Left ventricle myocardium inferior (tissue), 1 donor: ENCODE measurements around the gene EIF4E. TPM values are rescaled to one million over a fixed set of nuclear protein-coding genes. Genes with fewer than 3 reads are reported as not detected.
A peak's percentile ranks its signal among the peaks of the same experiment; 100 is the strongest.
"Not testable (repeated sequence)": the region's sequence is repeated elsewhere in the genome, so short reads cannot be mapped to it uniquely, and the experiment has no call there.

ENCODE experiments used
- DNase-seq: peaks from one replicate; pipeline ENCODE4 v3.0.0-alpha.2; 2020
- H3K27ac ChIP-seq: fragments of 200-600 bp; replicated peaks from 2 replicates; pipeline ENCODE4 v1.8.0; 2021
- H3K27me3 ChIP-seq: fragments of 200-600 bp; 2 replicates; pipeline ENCODE4 v1.8.0; 2021; ENCODE audit warnings: low read depth
- H3K36me3 ChIP-seq: fragments of 200-600 bp; 2 replicates; pipeline ENCODE4 v1.8.0; 2021
- H3K4me1 ChIP-seq: fragments of 200-600 bp; 2 replicates; pipeline ENCODE4 v1.8.0; 2021
- H3K4me3 ChIP-seq: fragments of 200-600 bp; 2 replicates; pipeline ENCODE4 v1.8.0; 2021; ENCODE audit warnings: mild to moderate bottlenecking, moderate library complexity
- H3K9me3 ChIP-seq: fragments of 200-600 bp; replicated peaks from 2 replicates; pipeline ENCODE4 v1.8.0; 2021
- intact Hi-C: fragments of 100-400 bp; cut with micrococcal nuclease; formaldehyde crosslinking; loops from one replicate; pipeline ENCODE4 v1.11.0; 2022
- total RNA-seq: library from RNA; stranded (reverse); fragmentation: NEBNext Ultra II Directional; extraction: Animal tissue kit (Norgen Biotek cat#: 25700); gene quantifications from one replicate; pipeline ENCODE4 v1.2.1, GENCODE V29; 2021
- TF ChIP-seq, protein P1 (sequence below): fragments of 200-600 bp; IDR thresholded peaks from 2 replicates; pipeline ENCODE4 v1.8.0; 2021; ENCODE audit warnings: antibody characterized with exemption, mild to moderate bottlenecking, borderline replicate concordance
- donor health status: DM: no; HTN: yes; CAD: no; lungs with severe emphysema.

EIF4E gene
- total RNA-seq, 1 donor from 2014 or later, result 56.1 TPM

DNA sequence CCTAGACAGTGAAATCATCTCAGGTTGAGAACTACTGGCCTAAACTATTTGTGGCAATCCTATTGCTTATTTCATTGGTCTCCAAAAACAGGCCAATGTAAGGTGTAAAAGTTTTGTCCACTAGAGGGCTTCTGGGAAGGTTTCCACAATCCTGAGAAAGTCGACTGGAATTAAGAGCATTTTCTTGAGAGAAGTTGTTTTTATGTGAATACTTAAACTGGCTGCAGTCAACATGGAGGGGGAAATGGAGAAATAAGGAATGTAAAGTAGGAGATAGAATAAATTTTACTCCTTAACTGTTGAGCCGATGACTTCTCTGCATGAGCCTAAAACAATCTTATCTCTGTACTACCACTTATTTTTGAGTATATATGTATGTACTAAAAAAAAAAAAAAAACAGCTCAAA is 11.0 kb upstream of the EIF4E start:
- no peaks in the 10 kb centered on the region for H3K4me1 ChIP-seq
- no peak for DNase-seq
- H3K36me3 ChIP-seq, result no peaks in the 10 kb centered on the region
- no peak overlapping the region for H3K4me3 ChIP-seq
- no peaks in the 10 kb centered on the region for H3K27me3 ChIP-seq
- intact Hi-C loops, result loop anchor here (10.0 kb wide), 1 partner anchor 115 kb away; no protein-coding TSS in a partner anchor
- no peaks in the 10 kb centered on the region for H3K9me3 ChIP-seq
- TF ChIP-seq, protein P1, sequence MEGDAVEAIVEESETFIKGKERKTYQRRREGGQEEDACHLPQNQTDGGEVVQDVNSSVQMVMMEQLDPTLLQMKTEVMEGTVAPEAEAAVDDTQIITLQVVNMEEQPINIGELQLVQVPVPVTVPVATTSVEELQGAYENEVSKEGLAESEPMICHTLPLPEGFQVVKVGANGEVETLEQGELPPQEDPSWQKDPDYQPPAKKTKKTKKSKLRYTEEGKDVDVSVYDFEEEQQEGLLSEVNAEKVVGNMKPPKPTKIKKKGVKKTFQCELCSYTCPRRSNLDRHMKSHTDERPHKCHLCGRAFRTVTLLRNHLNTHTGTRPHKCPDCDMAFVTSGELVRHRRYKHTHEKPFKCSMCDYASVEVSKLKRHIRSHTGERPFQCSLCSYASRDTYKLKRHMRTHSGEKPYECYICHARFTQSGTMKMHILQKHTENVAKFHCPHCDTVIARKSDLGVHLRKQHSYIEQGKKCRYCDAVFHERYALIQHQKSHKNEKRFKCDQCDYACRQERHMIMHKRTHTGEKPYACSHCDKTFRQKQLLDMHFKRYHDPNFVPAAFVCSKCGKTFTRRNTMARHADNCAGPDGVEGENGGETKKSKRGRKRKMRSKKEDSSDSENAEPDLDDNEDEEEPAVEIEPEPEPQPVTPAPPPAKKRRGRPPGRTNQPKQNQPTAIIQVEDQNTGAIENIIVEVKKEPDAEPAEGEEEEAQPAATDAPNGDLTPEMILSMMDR, result peak; percentile 82
- no peak overlapping the region for H3K27ac ChIP-seq

DNA sequence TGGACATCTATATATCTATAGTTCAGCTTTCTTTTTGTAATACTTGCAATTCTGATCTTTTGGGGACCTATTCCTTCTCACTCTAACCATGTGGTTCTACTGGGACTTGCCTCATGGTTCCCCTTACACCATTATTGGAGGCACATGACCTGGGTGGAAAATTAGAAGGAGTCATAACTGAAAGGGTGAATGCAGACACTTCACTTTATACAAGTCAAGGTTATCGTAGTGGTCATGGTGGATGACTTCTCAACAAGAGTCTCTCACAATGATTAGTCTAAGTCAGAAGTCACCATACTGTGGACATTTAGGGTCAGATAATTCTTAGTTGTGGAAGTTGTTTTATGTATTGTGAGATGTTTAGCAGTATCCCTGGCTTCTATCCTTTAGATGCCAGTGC is 10.5 kb upstream of the EIF4E start:
- no peak for DNase-seq
- Histone ChIP-seq H3K9me3 (no peaks in the 10 kb centered on the region), H3K4me1 (no peaks in the 10 kb centered on the region), H3K27ac (no peak overlapping the region), H3K36me3 (no peaks in the 10 kb centered on the region), H3K27me3 (no peaks in the 10 kb centered on the region), H3K4me3 (no peak overlapping the region)
- intact Hi-C loops, result no loop called here
- TF ChIP-seq, protein P1, result no peak

DNA sequence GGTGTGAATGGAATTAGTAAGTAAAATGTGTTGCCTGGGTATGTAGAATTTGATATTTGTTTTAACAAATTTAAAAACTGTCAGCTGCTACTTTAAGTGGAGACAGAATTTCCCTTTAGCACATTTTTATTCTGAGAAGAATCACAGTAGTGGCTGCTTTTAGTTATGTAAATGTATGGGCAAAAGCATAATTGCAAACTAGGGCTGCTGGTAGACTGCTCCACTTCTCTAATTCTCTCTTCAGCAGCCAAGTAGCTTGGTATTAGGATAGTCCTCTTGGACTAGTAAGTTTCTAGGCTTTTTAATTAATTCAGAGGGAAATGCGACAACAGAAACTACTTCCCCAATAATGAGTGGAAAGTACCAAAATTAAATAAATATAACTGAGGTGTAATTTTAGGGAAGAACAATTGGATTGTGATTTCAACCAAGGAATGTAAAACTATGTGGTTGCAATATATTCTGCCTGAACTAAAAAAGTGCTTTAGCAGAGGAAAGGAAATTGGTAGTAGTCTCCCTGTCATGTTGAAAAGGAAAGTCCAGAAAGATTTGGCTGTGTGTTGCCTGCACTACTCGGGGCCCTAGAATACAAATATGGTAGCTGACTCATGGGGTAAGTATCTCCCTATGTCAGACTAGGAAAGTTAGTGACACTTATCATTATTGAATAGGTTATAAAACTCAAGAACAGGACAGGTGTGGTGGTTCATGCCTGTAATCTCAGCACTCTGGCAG is 9.2 kb upstream of the EIF4E start:
- H3K4me1 ChIP-seq, result no peaks in the 10 kb centered on the region
- no peaks in the 10 kb centered on the region for H3K9me3 ChIP-seq
- no peak for DNase-seq
- intact Hi-C loops, result no loop called here
- no peaks in the 10 kb centered on the region for H3K27me3 ChIP-seq
- TF ChIP-seq, protein P1, result no peak
- H3K4me3 ChIP-seq, result no peak overlapping the region
- H3K36me3 ChIP-seq, result no peaks in the 10 kb centered on the region
- H3K27ac ChIP-seq, result no peak overlapping the region

DNA sequence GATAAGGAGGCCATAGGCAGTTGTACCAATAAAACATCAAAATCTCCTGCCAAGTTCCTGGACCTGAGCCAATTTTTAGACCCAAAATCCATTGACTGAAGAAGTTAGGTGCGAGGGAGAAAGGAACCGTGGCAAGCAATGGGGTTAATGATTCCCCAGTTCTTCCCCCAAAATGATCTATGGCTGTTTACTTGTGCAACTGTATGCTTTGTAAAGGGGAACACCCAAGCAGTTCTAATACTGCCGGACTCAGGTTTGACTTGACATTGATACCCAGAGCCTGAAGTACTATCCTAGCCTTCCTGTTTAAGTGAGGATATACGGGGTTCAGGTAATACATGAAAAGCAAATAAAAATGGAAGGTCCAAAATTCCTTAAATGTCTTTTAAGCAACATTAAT is 6.7 kb upstream of the EIF4E start:
- Histone ChIP-seq H3K4me1 (peaks cover 9% of the 10 kb centered on the region), H3K27ac (no peak overlapping the region), H3K9me3 (no peaks in the 10 kb centered on the region), H3K36me3 (no peaks in the 10 kb centered on the region), H3K4me3 (no peak overlapping the region), H3K27me3 (no peaks in the 10 kb centered on the region)
- no peak for DNase-seq
- TF ChIP-seq, protein P1, result no peak
- intact Hi-C loops, result no loop called here

DNA sequence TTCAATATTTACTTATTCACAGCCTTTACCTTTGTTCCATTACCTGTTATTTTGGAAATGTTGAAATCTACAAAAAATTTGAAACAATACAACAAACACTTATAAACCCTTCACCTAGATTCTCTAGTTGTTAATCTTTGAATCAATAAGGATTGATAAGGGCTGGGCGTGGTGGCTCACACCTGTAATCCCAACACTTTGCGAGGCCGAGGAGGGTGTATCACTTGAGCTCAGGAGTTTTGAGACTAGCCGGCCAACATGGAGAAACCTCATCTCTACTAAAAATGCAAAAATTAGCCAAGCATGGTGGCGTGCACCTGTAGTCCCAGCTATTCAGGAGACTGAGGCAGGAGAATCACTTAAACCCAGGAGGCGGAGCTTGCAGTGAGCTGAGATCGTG is 5.9 kb upstream of the EIF4E start:
- H3K36me3 ChIP-seq, H3K9me3 ChIP-seq, H3K27ac ChIP-seq, intact Hi-C loops, H3K4me3 ChIP-seq, H3K27me3 ChIP-seq, DNase-seq: not testable (repeated sequence)
- H3K4me1 ChIP-seq, result peaks cover 17% of the 10 kb centered on the region

DNA sequence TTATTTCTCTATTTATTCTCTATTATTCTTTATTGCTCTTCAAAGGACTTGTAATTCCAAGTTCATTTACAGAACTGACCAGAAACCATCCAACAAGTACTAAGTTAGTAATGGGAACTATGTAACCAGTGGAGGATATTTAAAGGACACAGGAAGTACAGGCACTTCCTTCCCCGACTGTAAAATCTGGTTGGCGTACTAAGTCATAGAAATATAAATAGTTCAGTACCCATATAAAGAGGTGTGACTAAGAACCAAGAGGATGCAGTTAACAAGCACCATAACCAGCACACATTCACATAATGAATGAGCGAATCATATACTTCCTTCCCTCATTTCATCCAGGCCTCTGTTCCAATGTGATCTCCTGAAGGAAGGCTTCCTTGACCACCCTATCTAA is 3.6 kb upstream of the EIF4E start:
- Histone ChIP-seq H3K4me3 (no peak overlapping the region), H3K9me3 (no peaks in the 10 kb centered on the region), H3K4me1 (peaks cover 37% of the 10 kb centered on the region), H3K27ac (peak overlapping the region; percentile 20), H3K27me3 (no peaks in the 10 kb centered on the region), H3K36me3 (no peaks in the 10 kb centered on the region)
- TF ChIP-seq, protein P1, result no peak
- no peak for DNase-seq
- intact Hi-C loops, result no loop called here
